ENCODE data around the gene PRPH. TPM values are rescaled to one million over a fixed set of nuclear protein-coding genes. Genes with fewer than 3 reads are reported as not detected.
"Not testable (repeated sequence)": the region's sequence is repeated elsewhere in the genome, so short reads cannot be mapped to it uniquely, and the experiment has no call there.

The PRPH gene
- total RNA-seq, 1 donor from 2014 or later = not detected

DNA sequence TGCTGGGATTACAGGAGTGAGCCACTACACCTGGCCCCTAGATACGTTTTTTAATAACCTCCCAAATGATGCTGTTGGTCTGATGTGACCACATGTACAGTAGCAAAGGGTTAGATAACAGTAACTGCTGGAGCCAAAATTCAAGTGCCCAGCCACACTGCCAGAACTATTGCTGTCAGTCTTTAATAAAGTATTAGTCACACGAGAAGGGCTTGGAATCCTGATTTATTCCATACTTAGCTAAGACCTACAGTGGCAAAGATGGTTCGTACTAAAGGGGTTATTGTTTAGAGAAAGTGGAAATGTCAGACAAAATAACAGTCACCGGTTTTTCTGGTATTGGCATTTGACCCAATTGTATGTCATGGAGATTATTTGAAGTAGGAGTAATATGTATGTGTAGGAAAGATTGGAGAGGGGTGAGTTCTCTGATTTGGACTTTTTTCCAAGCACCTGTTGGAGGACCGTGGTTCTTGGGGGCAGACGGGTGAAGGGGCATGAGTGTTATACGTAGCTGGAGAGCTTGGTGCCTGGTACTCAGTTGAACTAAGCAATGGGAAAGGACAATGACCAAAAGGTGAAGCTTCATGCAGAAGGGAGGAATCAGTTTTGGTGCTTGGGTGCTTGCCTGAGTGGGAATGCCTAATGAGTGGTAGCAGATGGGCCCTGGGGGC, 20.4 kb upstream of the PRPH start:
- intact Hi-C loops (cut with micrococcal nuclease) = no loop called here
- peak; percentile 88 for ATAC-seq
- no peak for DNase-seq

DNA sequence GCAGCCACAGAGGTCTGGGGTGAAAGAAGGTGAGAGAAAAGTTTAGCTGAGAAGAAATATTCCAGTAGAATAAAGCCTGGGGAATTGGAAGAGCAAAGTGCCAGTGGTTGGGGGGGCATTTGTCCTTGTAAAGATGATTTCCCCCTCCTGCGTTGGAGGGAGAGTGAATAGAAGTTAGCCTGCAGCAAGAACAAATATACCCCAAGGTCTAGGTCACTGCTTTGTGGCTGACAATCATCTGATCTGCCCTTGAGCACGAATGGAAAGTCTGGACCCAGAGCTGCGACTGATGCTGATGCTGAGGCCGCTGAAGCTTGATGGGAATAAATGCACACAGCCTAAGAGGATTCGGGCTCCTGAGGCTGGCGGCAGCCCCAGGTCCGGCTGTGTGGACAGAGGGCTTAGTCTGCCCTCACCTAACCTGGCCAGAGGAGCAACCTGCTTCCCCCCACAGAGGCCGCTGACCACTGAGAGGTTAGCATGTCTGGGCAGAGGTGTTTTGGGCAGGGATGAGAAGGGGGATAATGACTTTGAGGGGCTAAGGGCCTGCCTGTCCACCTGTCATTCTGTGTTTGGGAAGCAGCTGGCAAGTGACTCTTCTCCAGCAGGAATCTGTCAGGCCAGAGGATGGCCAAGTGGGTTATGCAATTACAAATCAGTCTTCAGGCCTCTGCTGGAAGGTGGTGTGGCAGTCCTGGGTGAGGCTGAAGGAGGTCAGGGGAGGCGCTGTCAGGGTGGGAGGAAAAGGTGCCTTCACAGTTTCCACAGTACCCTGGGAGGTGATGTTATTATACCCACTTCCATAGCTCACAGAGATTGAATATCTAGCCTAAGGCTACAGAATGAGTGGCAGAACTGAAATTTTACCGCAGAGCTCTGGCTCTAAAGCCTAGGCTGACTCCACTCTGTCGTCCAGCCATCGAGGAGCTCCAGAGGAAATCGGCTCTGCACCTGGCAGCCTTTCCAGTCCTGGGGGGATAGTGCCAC, 18.4 kb upstream of the PRPH start:
- intact Hi-C loops (cut with micrococcal nuclease) = no loop called here
- DNase-seq (no peak), ATAC-seq (no peak)

GRCh38 chr12:49277466-49277865, 17.5 kb upstream of the PRPH start:
- intact Hi-C loops (cut with micrococcal nuclease) = no loop called here
- no peak for ATAC-seq
- no peak for DNase-seq

GRCh38 chr12:49279706-49280159, 15.2 kb upstream of the PRPH start:
- intact Hi-C loops (cut with micrococcal nuclease) = no loop called here
- DNase-seq (no peak), ATAC-seq (no peak)

GRCh38 chr12:49280545-49280944, 14.4 kb upstream of the PRPH start:
- DNase-seq; ATAC-seq; intact Hi-C loops (cut with micrococcal nuclease): not testable (repeated sequence)

DNA sequence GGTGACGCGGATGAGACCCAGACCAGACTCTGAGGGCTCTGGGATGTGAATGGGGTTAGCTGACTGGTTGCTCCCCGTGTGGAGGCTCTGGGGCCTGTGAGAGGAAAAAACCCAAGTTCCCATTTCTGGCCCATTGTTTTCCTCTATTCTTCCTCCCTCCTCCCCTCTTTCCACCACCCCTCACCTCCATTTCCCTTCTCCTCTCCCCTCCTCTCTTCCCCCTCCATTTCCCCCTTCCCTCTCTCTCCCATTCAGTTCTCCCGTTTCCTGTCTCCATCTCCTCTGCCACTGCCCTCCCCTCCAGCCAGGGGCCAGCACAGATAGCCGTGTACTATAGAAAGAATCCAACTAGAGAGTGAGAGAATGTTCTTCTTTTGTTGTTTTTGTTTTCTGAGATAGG, 12.6 kb upstream of the PRPH start:
- ATAC-seq = no peak
- no peak for DNase-seq
- intact Hi-C loops (cut with micrococcal nuclease) = no loop called here

DNA sequence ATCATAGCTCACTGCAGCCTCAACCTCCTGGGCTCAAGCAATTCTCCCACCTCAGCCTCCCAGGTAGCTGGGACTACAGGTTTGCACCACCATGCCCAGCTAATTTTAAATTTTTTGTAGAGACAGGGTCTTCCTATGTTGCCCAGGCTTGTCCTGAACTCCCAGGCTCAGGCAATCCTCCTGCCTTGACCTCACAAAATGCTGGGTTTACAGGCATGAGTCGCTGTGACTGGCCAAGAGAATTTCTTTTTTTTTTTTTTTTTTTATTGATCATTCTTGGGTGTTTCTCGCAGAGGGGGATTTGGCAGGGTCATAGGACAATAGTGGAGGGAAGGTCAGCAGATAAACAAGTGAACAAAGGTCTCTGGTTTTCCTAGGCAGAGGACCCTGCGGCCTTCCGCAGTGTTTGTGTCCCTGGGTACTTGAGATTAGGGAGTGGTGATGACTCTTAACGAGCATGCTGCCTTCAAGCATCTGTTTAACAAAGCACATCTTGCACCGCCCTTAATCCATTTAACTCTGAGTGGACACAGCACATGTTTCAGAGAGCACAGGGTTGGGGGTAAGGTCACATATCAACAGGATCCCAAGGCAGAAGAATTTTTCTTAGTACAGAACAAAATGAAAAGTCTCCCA, 12.1 kb upstream of the PRPH start:
- DNase-seq; intact Hi-C loops (cut with micrococcal nuclease); ATAC-seq: not testable (repeated sequence)

GRCh38 chr12:49283541-49284429, 11.2 kb upstream of the PRPH start:
- intact Hi-C loops (cut with micrococcal nuclease) = no loop called here
- ATAC-seq (no peak), DNase-seq (no peak)

DNA sequence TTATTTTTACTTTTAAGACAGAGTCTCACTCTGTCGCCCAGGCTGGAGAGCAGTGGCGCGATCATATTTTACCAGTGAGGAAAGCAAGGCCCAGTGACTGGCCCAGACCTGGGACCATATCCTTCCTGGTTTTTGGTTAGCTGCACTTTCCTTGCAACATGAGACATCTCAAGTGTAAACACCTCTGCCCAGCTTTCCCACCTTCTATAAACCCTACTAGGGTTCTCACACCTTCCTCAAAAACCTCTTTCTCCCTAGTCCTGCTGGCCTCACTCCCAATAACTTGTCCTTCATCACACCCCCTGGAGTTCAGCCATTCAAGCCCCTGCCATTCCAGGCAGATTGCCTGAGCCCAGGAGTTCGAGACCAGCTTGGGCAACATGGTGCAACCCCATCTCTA, 10.3 kb upstream of the PRPH start:
- intact Hi-C loops (cut with micrococcal nuclease) = no loop called here
- ATAC-seq (no peak), DNase-seq (no peak)

GRCh38 chr12:49287876-49288275, 7.1 kb upstream of the PRPH start:
- intact Hi-C loops (cut with micrococcal nuclease) = no loop called here
- no peak for ATAC-seq
- no peak for DNase-seq

- intact Hi-C loops (cut with micrococcal nuclease) = no loop called here
- DNase-seq = no peak
- peak; percentile 48 for ATAC-seq
These were observed 6.5 kb upstream of the PRPH start for GRCh38 chr12:49288412-49288853.

GRCh38 chr12:49288922-49289555, 5.9 kb upstream of the PRPH start:
- intact Hi-C loops (cut with micrococcal nuclease) = no loop called here
- ATAC-seq (no peak), DNase-seq (no peak)

GRCh38 chr12:49292729-49293055, 2.3 kb upstream of the PRPH start:
- no peak for DNase-seq
- intact Hi-C loops (cut with micrococcal nuclease) = no loop called here
- ATAC-seq = peak; percentile 6

GRCh38 chr12:49293056-49293956, 1.6 kb upstream of the PRPH start:
- DNase-seq (peak; percentile 63), ATAC-seq (peak; percentile 69)
- intact Hi-C loops (cut with micrococcal nuclease) = no loop called here

DNA sequence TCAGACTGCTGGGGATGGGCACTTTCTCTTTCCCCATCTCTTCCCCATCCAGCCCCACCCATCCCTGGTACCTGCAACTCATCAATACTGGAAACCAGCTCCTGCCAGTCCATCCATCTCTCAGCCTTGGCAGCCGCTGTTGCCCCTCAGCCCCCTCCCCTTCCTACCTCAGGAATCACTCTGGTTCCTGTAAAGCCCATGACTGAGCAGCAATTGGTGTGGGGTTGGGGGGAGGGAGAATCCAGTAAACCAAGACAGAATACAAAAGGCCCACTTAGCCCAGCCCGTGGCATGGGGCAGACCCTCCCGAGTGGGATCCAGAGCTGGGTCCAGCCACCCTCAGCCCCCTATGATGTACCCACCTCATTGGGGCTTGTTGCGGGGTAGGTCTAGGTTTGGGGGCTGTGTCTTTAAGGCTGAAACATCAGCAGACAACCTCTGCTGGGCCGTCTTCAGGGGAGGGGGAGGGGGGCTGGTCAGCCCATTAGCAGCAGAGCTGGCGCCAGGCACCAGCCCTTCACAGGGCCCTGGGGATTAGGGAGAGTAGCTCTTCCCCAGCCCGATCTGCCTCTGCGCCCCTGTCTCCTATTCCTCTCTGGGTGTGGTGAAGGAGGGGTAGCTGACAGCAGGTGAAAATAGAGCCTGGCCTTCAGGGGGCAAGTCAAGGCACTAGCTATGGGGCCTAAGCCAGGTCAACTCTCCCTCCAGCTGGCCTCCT, 702 bp upstream of the PRPH start:
- intact Hi-C loops (cut with micrococcal nuclease) = no loop called here
- ATAC-seq = no peak

GRCh38 chr12:49294804-49295081, 204 bp upstream of the PRPH start:
- no peak for ATAC-seq
- intact Hi-C loops (cut with micrococcal nuclease) = no loop called here
- no peak for DNase-seq

More for the DNA sequence above, 702 bp upstream of the PRPH start:
- no peak for DNase-seq

All from left ventricle myocardium superior (tissue), 1 donor.